OCI-LY1 (cell line): ENCODE results near the gene ARSI.

Source experiments
- H2AFZ ChIP-seq: fragments of 200-600 bp; sonication (generic), shearing (Covaris generic); 2 replicates; pipeline ENCODE4 v1.6.0; 2014; ENCODE audit warnings: antibody characterized with exemption, mild to moderate bottlenecking, low read length
- H3F3A ChIP-seq: fragments of 200-600 bp; sonication (generic), shearing (Covaris generic); 2 replicates; pipeline ENCODE4 v1.6.0; 2014; ENCODE audit warnings: mild to moderate bottlenecking, antibody characterized with exemption, low read length, moderate library complexity; ENCODE audit not compliant: insufficient read depth
- H3K27ac ChIP-seq: fragments of 200-600 bp; sonication (generic); 2 replicates; pipeline ENCODE4 v1.5.1; 2014; ENCODE audit warnings: low read length, mixed run types, mild to moderate bottlenecking, low read depth; ENCODE audit not compliant: poor library complexity, severe bottlenecking
- H3K27me3 ChIP-seq: fragments of 200-600 bp; sonication (generic); 2 replicates; pipeline ENCODE4 v1.6.0; 2014; ENCODE audit warnings: antibody characterized with exemption, mild to moderate bottlenecking, low read length, moderate library complexity; ENCODE audit not compliant: insufficient read depth
- H3K36me3 ChIP-seq: fragments of 200-600 bp; sonication (generic); 2 replicates; pipeline ENCODE4 v1.6.1; 2014; ENCODE audit warnings: mild to moderate bottlenecking, antibody characterized with exemption, low read length, moderate library complexity, mixed read lengths; ENCODE audit not compliant: insufficient read depth
- H3K4me1 ChIP-seq: fragments of 200-600 bp; sonication (generic); 2 replicates; pipeline ENCODE4 v1.5.1; 2014; ENCODE audit warnings: mild to moderate bottlenecking, low read length, moderate library complexity; ENCODE audit not compliant: insufficient read depth, severe bottlenecking
- H3K4me2 ChIP-seq: fragments of 200-600 bp; sonication (generic), shearing (Covaris generic); 2 replicates; pipeline ENCODE4 v1.6.1; 2014; ENCODE audit warnings: low read length
- H3K4me3 ChIP-seq: fragments of 200-600 bp; sonication (generic); 2 replicates; pipeline ENCODE4 v1.5.1; 2014; ENCODE audit warnings: low read length, low read depth, mild to moderate bottlenecking, mixed read lengths; ENCODE audit not compliant: poor library complexity, severe bottlenecking
- H3K79me2 ChIP-seq: fragments of 200-600 bp; shearing (Covaris generic); 2 replicates; pipeline ENCODE4 v1.6.1; 2016; ENCODE audit warnings: mixed run types, low read length, mixed read lengths; ENCODE audit not compliant: insufficient read depth
- H3K9ac ChIP-seq: fragments of 200-600 bp; sonication (generic), shearing (Covaris generic); 2 replicates; pipeline ENCODE4 v1.6.1; 2014; ENCODE audit warnings: mild to moderate bottlenecking, low read length, mixed read lengths
- H3K9me2 ChIP-seq: fragments of 200-600 bp; sonication (generic), shearing (Covaris generic); 2 replicates; pipeline ENCODE4 v1.6.1; 2014; ENCODE audit warnings: low read depth, mild to moderate bottlenecking, low read length, mixed read lengths
- H3K9me3 ChIP-seq: fragments of 200-600 bp; shearing (Covaris generic); 2 replicates; pipeline ENCODE4 v1.6.1; 2014; ENCODE audit warnings: low read length, mixed read lengths
- H4K20me1 ChIP-seq: fragments of 200-600 bp; sonication (generic), shearing (Covaris generic); 2 replicates; pipeline ENCODE4 v1.6.0; 2016; ENCODE audit warnings: mild to moderate bottlenecking, low read length; ENCODE audit not compliant: insufficient read depth
- EZH2 ChIP-seq: fragments of 200-600 bp; sonication (generic), shearing (Covaris generic); IDR thresholded peaks from 2 replicates; pipeline ENCODE4 v1.8.0; 2017; ENCODE audit warnings: borderline replicate concordance, mixed run types, mild to moderate bottlenecking, antibody characterized with exemption, low read length, moderate library complexity, mixed read lengths
- TF ChIP-seq, protein P1 (sequence below): fragments of 200-600 bp; sonication (generic), shearing (Covaris generic); IDR thresholded peaks from 2 replicates; pipeline ENCODE4 v1.5.1; 2017; ENCODE audit warnings: mild to moderate bottlenecking, antibody characterized with exemption, low read length, moderate library complexity, mixed read lengths

ARSI gene

DNA sequence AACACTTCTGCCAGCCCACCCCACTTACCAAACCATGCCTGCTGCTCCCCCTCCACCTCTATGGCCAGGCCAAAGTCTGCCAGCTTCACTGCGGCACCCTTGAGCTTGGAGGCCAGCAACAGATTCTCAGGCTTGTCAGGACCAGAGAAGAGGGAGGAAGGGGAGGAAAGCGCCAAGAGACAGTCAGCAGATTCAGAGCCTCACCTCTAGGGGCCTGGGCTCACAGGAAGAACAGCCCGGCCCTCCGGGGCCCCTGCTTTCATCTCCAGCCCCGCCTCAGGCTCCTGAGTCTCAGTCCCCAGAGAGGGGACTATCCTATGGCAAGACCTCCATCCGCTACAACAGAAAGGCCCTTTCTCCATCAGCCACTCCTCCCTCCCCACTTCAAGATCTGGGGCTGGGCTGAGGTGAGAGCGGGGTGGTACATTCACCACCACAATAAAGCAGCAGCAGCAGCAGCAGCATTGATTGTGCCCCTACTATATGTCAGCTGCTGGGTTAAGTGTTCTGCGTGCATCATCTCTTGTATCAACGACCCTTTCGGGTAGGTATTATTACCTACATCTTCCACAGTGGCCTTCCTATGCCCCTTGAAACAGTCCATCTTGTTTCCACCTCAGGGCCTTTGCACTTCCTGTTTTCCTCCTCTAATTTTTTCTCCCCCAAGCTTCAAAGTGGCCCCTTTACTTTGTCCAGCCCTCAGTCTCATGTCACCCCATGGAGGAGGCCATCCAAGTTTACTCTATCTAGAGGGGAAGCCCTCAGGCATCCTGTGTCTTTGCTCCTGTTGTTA lies 49.1 kb downstream of the ARSI start:
- no peaks in the 10 kb centered on the region for H3K9me2 ChIP-seq
- no peaks in the 10 kb centered on the region for H3F3A ChIP-seq
- H3K36me3 ChIP-seq = no peaks in the 10 kb centered on the region
- H3K4me3 ChIP-seq = no peak overlapping the region
- H3K27me3 ChIP-seq = no peaks in the 10 kb centered on the region; the same call in 1 of the 2 replicates
- no peaks in the 10 kb centered on the region for H3K79me2 ChIP-seq
- H4K20me1 ChIP-seq = no peaks in the 10 kb centered on the region
- no peak overlapping the region for H3K27ac ChIP-seq
- no peak overlapping the region for H3K9ac ChIP-seq
- H3K4me2 ChIP-seq = no peak overlapping the region
- no peaks in the 10 kb centered on the region for H3K4me1 ChIP-seq
- H3K9me3 ChIP-seq = no peaks in the 10 kb centered on the region
- TF ChIP-seq, protein P1, sequence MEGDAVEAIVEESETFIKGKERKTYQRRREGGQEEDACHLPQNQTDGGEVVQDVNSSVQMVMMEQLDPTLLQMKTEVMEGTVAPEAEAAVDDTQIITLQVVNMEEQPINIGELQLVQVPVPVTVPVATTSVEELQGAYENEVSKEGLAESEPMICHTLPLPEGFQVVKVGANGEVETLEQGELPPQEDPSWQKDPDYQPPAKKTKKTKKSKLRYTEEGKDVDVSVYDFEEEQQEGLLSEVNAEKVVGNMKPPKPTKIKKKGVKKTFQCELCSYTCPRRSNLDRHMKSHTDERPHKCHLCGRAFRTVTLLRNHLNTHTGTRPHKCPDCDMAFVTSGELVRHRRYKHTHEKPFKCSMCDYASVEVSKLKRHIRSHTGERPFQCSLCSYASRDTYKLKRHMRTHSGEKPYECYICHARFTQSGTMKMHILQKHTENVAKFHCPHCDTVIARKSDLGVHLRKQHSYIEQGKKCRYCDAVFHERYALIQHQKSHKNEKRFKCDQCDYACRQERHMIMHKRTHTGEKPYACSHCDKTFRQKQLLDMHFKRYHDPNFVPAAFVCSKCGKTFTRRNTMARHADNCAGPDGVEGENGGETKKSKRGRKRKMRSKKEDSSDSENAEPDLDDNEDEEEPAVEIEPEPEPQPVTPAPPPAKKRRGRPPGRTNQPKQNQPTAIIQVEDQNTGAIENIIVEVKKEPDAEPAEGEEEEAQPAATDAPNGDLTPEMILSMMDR = no peak
- no peak for TF ChIP-seq EZH2
- no peak overlapping the region for H2AFZ ChIP-seq

- Histone ChIP-seq H3K9me2 (no peaks in the 10 kb centered on the region), H3K36me3 (no peaks in the 10 kb centered on the region), H3K27ac (no peak overlapping the region), H3K4me3 (no peak overlapping the region), H3K27me3 (no peaks in the 10 kb centered on the region; the same call in 1 of the 2 replicates), H4K20me1 (no peaks in the 10 kb centered on the region), H3K9ac (no peak overlapping the region), H3K9me3 (no peaks in the 10 kb centered on the region), H3F3A (no peaks in the 10 kb centered on the region), H2AFZ (no peak overlapping the region), H3K4me2 (no peak overlapping the region), H3K79me2 (no peaks in the 10 kb centered on the region), H3K4me1 (no peaks in the 10 kb centered on the region)
- no peak for TF ChIP-seq EZH2
Observed at GRCh38 chr5:150252489-150252888, 50.2 kb downstream of the ARSI start.

- H3K9me2 ChIP-seq = no peaks in the 10 kb centered on the region
- H4K20me1 ChIP-seq = no peaks in the 10 kb centered on the region
- no peaks in the 10 kb centered on the region for H3K79me2 ChIP-seq
- H3F3A ChIP-seq = no peaks in the 10 kb centered on the region
- H3K9ac ChIP-seq = no peak overlapping the region
- H3K27ac ChIP-seq = no peak overlapping the region
- TF ChIP-seq, protein P1 = no peak
- TF ChIP-seq EZH2 = no peak
- no peaks in the 10 kb centered on the region; the same call in 1 of the 2 replicates for H3K27me3 ChIP-seq
- H3K4me2 ChIP-seq = no peak overlapping the region
- no peaks in the 10 kb centered on the region for H3K4me1 ChIP-seq
- H2AFZ ChIP-seq = no peak overlapping the region
- H3K4me3 ChIP-seq = no peak overlapping the region
- no peaks in the 10 kb centered on the region for H3K36me3 ChIP-seq
- no peaks in the 10 kb centered on the region for H3K9me3 ChIP-seq
Observed at GRCh38 chr5:150251504-150251903, 51.2 kb downstream of the ARSI start.

GRCh38 chr5:150249744-150250143 lies 53.0 kb downstream of the ARSI start:
- TF ChIP-seq, protein P1 = no peak
- no peak for TF ChIP-seq EZH2
- Histone ChIP-seq H3K9ac (no peak overlapping the region), H3K9me3 (no peaks in the 10 kb centered on the region), H2AFZ (no peak overlapping the region), H3K4me3 (no peak overlapping the region), H3K4me2 (no peak overlapping the region), H4K20me1 (no peaks in the 10 kb centered on the region), H3K4me1 (no peaks in the 10 kb centered on the region), H3K27ac (no peak overlapping the region), H3K9me2 (no peaks in the 10 kb centered on the region), H3F3A (no peaks in the 10 kb centered on the region), H3K79me2 (no peaks in the 10 kb centered on the region), H3K36me3 (no peaks in the 10 kb centered on the region), H3K27me3 (no peaks in the 10 kb centered on the region; the same call in 1 of the 2 replicates)
